K562 (cell line): ENCODE data around the gene C7orf57.

Source experiments
- CBX3 ChIP-seq, 2 experiments: IDR thresholded peaks; 1 replicate in 1 of 2; 2 replicates in 1 of 2; pipeline ENCODE4 v1.6.1; 2012; ENCODE audit warnings: inconsistent platforms in 2 of 2, low read length in 2 of 2, borderline replicate concordance in 1 of 2, control low read depth in 1 of 2
- MAFK ChIP-seq: IDR thresholded peaks from 2 replicates; pipeline ENCODE4 v1.6.1; 2011; ENCODE audit warnings: low read length, improper control_type of control experiment
- POLR2AphosphoS5 ChIP-seq: IDR thresholded peaks from 2 replicates; pipeline ENCODE4 v1.6.1; 2011; ENCODE audit warnings: mild to moderate bottlenecking, low read depth, low read length, moderate library complexity; ENCODE audit not compliant: control insufficient read depth, insufficient read depth
- RBM14 ChIP-seq: fragments of 200-400 bp; formaldehyde crosslinking; IDR thresholded peaks from 2 replicates; pipeline ENCODE4 v1.6.1; 2018; ENCODE audit warnings: low read depth, mild to moderate bottlenecking, low read length, moderate library complexity, borderline replicate concordance; ENCODE audit not compliant: insufficient read depth
- TF ChIP-seq, protein P1 (sequence below), 3 experiments: IDR thresholded peaks in 2 of 3; conservative IDR thresholded peaks in 1 of 3; 2 replicates each; pipeline ENCODE4 v1.5.1; 2011 to 2012; ENCODE audit warnings: low read length in 3 of 3, mild to moderate bottlenecking in 3 of 3, control low read depth in 2 of 3, improper control_type of control experiment in 1 of 3, inconsistent platforms in 1 of 3, low read depth in 1 of 3, mixed read lengths in 1 of 3, moderate library complexity in 1 of 3; ENCODE audit not compliant: insufficient read depth in 2 of 3

DNA sequence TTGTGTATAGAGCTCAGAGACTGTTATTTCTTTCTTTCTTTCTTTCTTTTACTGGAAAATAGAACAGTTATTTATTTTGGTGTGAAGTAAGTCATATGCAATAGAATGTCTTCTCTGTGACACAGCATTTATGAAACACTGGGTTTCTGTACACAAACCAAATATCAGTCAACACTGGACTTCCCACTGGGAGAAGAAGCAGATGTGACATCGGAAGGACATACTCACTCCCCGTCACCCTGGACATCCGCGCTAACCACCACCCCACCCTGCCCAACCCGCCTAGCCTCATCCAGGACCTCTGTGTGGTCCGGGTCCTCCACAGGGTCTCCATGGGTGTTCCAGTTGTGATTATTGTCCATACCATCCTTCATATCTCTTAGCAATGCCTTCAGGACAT is 28.5 kb upstream of the C7orf57 start:
- TF ChIP-seq, protein P1, sequence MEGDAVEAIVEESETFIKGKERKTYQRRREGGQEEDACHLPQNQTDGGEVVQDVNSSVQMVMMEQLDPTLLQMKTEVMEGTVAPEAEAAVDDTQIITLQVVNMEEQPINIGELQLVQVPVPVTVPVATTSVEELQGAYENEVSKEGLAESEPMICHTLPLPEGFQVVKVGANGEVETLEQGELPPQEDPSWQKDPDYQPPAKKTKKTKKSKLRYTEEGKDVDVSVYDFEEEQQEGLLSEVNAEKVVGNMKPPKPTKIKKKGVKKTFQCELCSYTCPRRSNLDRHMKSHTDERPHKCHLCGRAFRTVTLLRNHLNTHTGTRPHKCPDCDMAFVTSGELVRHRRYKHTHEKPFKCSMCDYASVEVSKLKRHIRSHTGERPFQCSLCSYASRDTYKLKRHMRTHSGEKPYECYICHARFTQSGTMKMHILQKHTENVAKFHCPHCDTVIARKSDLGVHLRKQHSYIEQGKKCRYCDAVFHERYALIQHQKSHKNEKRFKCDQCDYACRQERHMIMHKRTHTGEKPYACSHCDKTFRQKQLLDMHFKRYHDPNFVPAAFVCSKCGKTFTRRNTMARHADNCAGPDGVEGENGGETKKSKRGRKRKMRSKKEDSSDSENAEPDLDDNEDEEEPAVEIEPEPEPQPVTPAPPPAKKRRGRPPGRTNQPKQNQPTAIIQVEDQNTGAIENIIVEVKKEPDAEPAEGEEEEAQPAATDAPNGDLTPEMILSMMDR (IDR thresholded peaks at IDR 0.05 in 2 of 3, conservative IDR thresholded peaks at IDR 0.05 in 1 of 3; ENCODE audit: insufficient read depth in 2 of 3, low read depth in 1 of 3, low read length in 3 of 3), result no peak
- TF ChIP-seq POLR2AphosphoS5 (no peak), CBX3 (IDR thresholded peaks at IDR 0.05; ENCODE audit: borderline replicate concordance in 1 of 2, low read length in 2 of 2) (no peak), MAFK (no peak), RBM14 (no peak)
